Measurements from ENCODE around the gene ANKRD55.

ANKRD55 gene

DNA sequence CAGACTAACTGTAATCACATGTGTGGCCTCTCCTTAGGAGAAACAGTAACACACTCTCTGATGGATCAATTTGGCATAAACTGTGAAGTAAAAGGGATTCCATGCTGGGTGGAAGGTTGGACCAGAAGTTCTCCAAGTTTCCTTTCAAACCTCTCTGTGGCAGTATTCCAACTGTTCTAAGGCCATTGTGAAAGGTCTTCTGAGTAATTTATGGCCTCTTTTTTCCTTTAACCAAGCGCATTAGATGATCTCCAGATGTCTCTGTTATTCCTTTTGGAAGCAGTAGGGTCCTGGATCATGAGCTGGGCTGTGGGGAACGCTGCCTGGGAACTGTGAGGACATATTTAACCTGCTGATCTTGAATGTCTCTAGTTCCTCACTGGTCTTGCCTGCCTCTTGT lies 157.8 kb downstream of the ANKRD55 start:
- no peaks in the 10 kb centered on the region for H3K4me1 ChIP-seq (ENCODE audit: control insufficient read depth, insufficient read depth, low read length)
- no peaks in the 10 kb centered on the region for H3K9me3 ChIP-seq (ENCODE audit: control insufficient read depth, insufficient read depth, low read depth, low read length)
- no peak overlapping the region for H3K4me3 ChIP-seq (ENCODE audit: low read depth, low read length)
- TF ChIP-seq ZNF830 (tag by site-specific recombination; IDR thresholded peaks at IDR 0.05; ENCODE audit: low read depth) (no peak), ZNF132 (tag by site-specific recombination; IDR thresholded peaks at IDR 0.05; ENCODE audit: borderline replicate concordance) (no peak), ZBTB7A (tag by site-specific recombination; IDR thresholded peaks at IDR 0.05; ENCODE audit: low read depth) (no peak), ZNF785 (tag by site-specific recombination; IDR thresholded peaks at IDR 0.05) (no peak), ZNF37A (tag by site-specific recombination; IDR thresholded peaks at IDR 0.05) (no peak), ZNF776 (tag by site-specific recombination; IDR thresholded peaks at IDR 0.05; ENCODE audit: borderline replicate concordance) (no peak), ZNF670 (tag by site-specific recombination; IDR thresholded peaks at IDR 0.05; ENCODE audit: low read depth) (no peak), GFI1B (tag by site-specific recombination; IDR thresholded peaks at IDR 0.05) (no peak), ZEB2 (tag by site-specific recombination; IDR thresholded peaks at IDR 0.05) (no peak), ZNF221 (tag by site-specific recombination; IDR thresholded peaks at IDR 0.05; ENCODE audit: borderline replicate concordance) (no peak), ZNF16 (tag by site-specific recombination; IDR thresholded peaks at IDR 0.05; ENCODE audit: low read depth) (no peak), ZIC2 (tag by site-specific recombination; IDR thresholded peaks at IDR 0.05) (no peak), KLF1 (tag by site-specific recombination; IDR thresholded peaks at IDR 0.05) (no peak)
- TF ChIP-seq, protein P1, sequence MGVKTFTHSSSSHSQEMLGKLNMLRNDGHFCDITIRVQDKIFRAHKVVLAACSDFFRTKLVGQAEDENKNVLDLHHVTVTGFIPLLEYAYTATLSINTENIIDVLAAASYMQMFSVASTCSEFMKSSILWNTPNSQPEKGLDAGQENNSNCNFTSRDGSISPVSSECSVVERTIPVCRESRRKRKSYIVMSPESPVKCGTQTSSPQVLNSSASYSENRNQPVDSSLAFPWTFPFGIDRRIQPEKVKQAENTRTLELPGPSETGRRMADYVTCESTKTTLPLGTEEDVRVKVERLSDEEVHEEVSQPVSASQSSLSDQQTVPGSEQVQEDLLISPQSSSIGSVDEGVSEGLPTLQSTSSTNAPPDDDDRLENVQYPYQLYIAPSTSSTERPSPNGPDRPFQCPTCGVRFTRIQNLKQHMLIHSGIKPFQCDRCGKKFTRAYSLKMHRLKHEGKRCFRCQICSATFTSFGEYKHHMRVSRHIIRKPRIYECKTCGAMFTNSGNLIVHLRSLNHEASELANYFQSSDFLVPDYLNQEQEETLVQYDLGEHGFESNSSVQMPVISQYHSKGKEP (tag by site-specific recombination; IDR thresholded peaks at IDR 0.05): no peak
- TF ChIP-seq, protein P2, sequence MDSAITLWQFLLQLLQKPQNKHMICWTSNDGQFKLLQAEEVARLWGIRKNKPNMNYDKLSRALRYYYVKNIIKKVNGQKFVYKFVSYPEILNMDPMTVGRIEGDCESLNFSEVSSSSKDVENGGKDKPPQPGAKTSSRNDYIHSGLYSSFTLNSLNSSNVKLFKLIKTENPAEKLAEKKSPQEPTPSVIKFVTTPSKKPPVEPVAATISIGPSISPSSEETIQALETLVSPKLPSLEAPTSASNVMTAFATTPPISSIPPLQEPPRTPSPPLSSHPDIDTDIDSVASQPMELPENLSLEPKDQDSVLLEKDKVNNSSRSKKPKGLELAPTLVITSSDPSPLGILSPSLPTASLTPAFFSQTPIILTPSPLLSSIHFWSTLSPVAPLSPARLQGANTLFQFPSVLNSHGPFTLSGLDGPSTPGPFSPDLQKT (IDR thresholded peaks at IDR 0.05; ENCODE audit: borderline replicate concordance, low read depth, low read length): no peak
- TF ChIP-seq, protein P3, sequence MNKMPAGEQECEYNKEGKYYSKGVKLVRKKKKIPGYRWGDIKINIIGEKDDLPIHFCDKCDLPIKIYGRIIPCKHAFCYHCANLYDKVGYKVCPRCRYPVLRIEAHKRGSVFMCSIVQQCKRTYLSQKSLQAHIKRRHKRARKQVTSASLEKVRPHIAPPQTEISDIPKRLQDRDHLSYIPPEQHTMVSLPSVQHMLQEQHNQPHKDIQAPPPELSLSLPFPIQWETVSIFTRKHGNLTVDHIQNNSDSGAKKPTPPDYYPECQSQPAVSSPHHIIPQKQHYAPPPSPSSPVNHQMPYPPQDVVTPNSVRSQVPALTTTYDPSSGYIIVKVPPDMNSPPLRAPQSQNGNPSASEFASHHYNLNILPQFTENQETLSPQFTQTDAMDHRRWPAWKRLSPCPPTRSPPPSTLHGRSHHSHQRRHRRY (tag by site-specific recombination; IDR thresholded peaks at IDR 0.05): no peak
- TF ChIP-seq, protein P4, sequence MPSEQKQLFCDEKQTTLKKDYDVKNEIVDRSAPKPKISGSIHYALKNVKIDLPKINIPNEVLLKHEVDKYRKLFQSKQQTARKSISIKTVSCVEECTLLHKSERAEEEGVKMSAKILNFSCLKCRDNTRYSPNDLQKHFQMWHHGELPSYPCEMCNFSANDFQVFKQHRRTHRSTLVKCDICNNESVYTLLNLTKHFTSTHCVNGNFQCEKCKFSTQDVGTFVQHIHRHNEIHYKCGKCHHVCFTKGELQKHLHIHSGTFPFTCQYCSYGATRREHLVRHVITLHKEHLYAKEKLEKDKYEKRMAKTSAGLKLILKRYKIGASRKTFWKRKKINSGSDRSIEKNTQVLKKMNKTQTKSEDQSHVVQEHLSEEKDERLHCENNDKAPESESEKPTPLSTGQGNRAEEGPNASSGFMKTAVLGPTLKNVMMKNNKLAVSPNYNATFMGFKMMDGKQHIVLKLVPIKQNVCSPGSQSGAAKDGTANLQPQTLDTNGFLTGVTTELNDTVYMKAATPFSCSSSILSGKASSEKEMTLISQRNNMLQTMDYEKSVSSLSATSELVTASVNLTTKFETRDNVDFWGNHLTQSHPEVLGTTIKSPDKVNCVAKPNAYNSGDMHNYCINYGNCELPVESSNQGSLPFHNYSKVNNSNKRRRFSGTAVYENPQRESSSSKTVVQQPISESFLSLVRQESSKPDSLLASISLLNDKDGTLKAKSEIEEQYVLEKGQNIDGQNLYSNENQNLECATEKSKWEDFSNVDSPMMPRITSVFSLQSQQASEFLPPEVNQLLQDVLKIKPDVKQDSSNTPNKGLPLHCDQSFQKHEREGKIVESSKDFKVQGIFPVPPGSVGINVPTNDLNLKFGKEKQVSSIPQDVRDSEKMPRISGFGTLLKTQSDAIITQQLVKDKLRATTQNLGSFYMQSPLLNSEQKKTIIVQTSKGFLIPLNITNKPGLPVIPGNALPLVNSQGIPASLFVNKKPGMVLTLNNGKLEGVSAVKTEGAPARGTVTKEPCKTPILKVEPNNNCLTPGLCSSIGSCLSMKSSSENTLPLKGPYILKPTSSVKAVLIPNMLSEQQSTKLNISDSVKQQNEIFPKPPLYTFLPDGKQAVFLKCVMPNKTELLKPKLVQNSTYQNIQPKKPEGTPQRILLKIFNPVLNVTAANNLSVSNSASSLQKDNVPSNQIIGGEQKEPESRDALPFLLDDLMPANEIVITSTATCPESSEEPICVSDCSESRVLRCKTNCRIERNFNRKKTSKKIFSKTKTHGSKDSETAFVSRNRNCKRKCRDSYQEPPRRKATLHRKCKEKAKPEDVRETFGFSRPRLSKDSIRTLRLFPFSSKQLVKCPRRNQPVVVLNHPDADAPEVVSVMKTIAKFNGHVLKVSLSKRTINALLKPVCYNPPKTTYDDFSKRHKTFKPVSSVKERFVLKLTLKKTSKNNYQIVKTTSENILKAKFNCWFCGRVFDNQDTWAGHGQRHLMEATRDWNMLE (tag by site-specific recombination; conservative IDR thresholded peaks at IDR 0.05; ENCODE audit: low read depth): no peak
- TF ChIP-seq, protein P5, sequence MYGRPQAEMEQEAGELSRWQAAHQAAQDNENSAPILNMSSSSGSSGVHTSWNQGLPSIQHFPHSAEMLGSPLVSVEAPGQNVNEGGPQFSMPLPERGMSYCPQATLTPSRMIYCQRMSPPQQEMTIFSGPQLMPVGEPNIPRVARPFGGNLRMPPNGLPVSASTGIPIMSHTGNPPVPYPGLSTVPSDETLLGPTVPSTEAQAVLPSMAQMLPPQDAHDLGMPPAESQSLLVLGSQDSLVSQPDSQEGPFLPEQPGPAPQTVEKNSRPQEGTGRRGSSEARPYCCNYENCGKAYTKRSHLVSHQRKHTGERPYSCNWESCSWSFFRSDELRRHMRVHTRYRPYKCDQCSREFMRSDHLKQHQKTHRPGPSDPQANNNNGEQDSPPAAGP (tag by site-specific recombination; IDR thresholded peaks at IDR 0.05): no peak
- POLR2A ChIA-PET: no interaction called here
- CTCF ChIA-PET: no interaction called here
- H3K27ac ChIP-seq (ENCODE audit: extremely low read depth, low read depth, low read length): no peak overlapping the region
- H3K36me3 ChIP-seq (ENCODE audit: control insufficient read depth in 2 of 2, insufficient read depth in 1 of 2, low read length in 2 of 2): no peaks in the 10 kb centered on the region

Measured in HEK293 (cell line).